Activated CD4-positive, alpha-beta memory T cell treated with anti-CD3 and anti-CD28 coated beads, Interleukin-2, amount 10 ng/mL, durations not matched to agents 7 days and 5 days (primary cell): Measurements from ENCODE around the gene SEC14L5. TPM values are rescaled to one million over a fixed set of nuclear protein-coding genes. Genes with fewer than 3 reads are reported as not detected.
"Not testable (repeated sequence)": the region's sequence is repeated elsewhere in the genome, so short reads cannot be mapped to it uniquely, and the experiment has no call there.

Experiments used
- CTCF ChIA-PET: fragments of 350-600 bp; sonication (Branson Sonifier 250); formaldehyde crosslinking; loops from one replicate; lab custom pipeline; 2021; ENCODE audit warnings: antibody characterized with exemption, inconsistent platforms; lab: Charles Lee
- POLR2A ChIA-PET: fragments of 350-600 bp; sonication (Branson Sonifier 250); formaldehyde crosslinking; loops from one replicate; lab custom pipeline; 2021; ENCODE audit warnings: antibody characterized with exemption; lab: Charles Lee
- DNase-seq: peaks from one replicate; pipeline ENCODE4 v3.0.0-alpha.2; 2020
- H3K27ac Mint-ChIP-seq: one replicate; pipeline ENCODE4 v1.8.0; 2021; ENCODE audit warnings: mild to moderate bottlenecking, mixed read lengths
- H3K27me3 Mint-ChIP-seq: one replicate; pipeline ENCODE4 v1.8.0; 2021; ENCODE audit warnings: mixed read lengths
- H3K36me3 Mint-ChIP-seq: one replicate; pipeline ENCODE4 v1.8.0; 2021; ENCODE audit warnings: low read depth, mixed read lengths
- H3K4me1 Mint-ChIP-seq: one replicate; pipeline ENCODE4 v1.8.0; 2021; ENCODE audit warnings: mixed read lengths
- H3K4me3 Mint-ChIP-seq: one replicate; pipeline ENCODE4 v1.8.0; 2021; ENCODE audit warnings: mild to moderate bottlenecking, mixed read lengths
- H3K9me3 Mint-ChIP-seq: one replicate; pipeline ENCODE4 v1.8.0; 2021; ENCODE audit warnings: mixed read lengths
- total RNA-seq, 2 experiments: library from RNA; stranded (reverse); gene quantifications; one replicate each; pipeline ENCODE4 v1.2.3, GENCODE V29; 2021

Gene SEC14L5
- total RNA-seq, 2 experiments from 2014 or later, result 0.03 TPM; not detected in 1

DNA sequence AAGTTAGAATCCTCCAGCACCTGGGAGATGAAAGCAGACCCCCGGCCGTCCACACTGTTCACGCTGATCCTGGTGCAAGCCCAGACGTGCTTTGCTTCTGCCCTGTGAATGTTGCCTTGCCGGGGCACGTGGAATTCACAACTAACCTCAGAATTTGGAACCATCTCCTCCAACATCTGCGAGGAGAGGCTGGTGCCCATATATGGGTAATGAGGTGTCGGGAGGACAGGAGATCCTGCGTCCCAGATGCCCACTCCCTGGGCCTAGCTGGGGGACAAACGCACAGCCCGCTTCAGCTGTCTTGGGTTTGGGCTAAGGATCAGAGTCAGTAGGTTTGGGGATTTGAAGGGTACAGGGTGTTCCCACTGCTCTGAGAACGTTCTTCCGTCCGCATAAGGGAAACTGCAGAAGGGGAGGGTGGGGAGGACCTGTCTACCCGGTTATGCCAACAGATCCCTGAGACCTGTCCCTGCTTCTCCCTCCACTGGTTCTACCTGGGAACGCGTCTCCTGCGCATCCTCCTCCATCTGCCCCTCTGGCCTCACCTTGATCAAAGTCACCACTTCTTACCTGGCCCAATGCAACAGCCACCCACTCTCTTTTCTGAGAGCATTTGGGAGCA lies 35.3 kb upstream of the SEC14L5 start:
- no peak for DNase-seq
- Mint-ChIP-seq H3K36me3 (no peaks in the 10 kb centered on the region), H3K9me3 (peaks cover 10% of the 10 kb centered on the region), H3K27me3 (peaks cover 1% of the 10 kb centered on the region), H3K4me3 (no peak overlapping the region), H3K4me1 (no peaks in the 10 kb centered on the region), H3K27ac (no peak overlapping the region)
- POLR2A ChIA-PET, result no interaction called here
- CTCF ChIA-PET, result no interaction called here

DNA sequence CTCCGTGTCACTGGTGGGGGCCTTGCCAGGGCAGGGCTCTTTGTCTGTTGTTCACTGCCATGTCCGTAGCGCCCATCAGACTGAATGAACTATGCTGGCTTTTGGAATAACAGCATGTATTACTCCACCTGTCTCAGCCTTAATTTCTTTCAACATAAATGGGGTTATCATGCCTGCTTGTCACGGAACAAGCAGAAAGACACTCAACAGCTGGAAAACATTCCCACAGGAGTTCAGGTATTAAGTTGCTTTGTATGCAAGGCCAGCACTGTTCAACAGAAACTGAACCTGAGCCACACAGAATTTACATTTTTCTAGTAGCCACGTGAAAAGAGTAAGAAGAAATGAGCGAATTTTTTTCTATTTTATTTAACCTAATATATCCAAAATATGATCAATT lies 34.3 kb upstream of the SEC14L5 start:
- Mint-ChIP-seq H3K27me3 (peaks cover 1% of the 10 kb centered on the region), H3K9me3 (peaks cover 10% of the 10 kb centered on the region), H3K4me1 (no peaks in the 10 kb centered on the region), H3K27ac (no peak overlapping the region), H3K36me3 (no peaks in the 10 kb centered on the region), H3K4me3 (no peak overlapping the region)
- DNase-seq, result no peak
- CTCF ChIA-PET, result no interaction called here
- POLR2A ChIA-PET, result no interaction called here

DNA sequence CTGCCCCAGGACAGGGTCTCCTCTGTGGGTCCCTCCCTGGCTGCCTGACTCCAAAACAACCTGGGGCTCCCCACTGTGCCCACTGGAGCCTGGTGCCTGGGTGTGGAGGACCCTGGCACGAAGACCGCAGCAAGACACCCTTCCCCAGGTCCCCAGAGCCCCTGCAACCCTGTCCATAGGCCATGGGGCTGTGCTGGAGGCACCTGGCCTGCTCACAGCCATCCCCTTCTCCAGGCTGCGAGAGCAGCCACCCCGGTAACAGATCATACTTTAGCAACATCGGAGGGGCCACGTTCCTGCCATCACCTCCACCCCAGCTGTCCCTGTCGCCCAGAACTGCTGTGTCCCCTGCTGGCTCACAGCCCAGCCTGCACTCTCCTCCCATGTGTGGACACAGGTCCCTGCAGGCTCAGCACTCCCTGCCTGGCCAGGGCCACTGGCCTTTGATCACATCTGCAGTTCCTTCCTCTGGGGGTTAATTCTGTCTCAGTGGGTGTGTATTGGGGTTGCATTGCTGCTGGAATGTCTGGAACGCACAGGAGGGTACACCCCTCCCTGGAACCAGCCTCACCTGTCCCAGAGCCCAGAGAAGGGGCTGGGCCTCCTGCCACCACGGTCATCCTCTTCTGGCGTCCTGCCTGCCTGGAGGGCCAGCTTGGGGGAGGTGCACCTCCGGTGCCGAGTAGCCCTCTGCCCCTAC lies 33.4 kb upstream of the SEC14L5 start:
- H3K36me3 Mint-ChIP-seq, result no peaks in the 10 kb centered on the region
- ChIA-PET POLR2A (no interaction called here), CTCF (no interaction called here)
- H3K27ac Mint-ChIP-seq, result no peak overlapping the region
- H3K9me3 Mint-ChIP-seq, result peaks cover 10% of the 10 kb centered on the region
- peaks cover 1% of the 10 kb centered on the region for H3K27me3 Mint-ChIP-seq
- no peak overlapping the region for H3K4me3 Mint-ChIP-seq
- DNase-seq, result no peak
- no peaks in the 10 kb centered on the region for H3K4me1 Mint-ChIP-seq

DNA sequence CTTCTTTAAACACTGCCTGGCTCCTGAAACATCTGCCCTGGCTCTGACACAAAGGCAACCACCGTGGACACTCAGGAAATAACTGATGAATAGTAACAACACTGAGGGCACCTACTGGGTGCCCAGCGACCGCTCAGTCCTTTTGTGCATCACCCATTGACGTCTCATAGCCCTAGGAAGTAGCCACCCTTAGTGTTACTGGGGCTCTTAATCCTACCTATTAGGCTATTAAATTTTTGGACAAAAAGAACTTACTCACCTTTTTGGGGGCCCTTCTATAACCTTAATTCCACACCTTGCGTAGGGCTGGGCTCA lies 32.9 kb upstream of the SEC14L5 start:
- H3K4me1 Mint-ChIP-seq, result no peaks in the 10 kb centered on the region
- ChIA-PET CTCF (no interaction called here), POLR2A (no interaction called here)
- H3K36me3 Mint-ChIP-seq, result no peaks in the 10 kb centered on the region
- H3K27ac Mint-ChIP-seq, result no peak overlapping the region
- DNase-seq, result no peak
- H3K4me3 Mint-ChIP-seq, result no peak overlapping the region
- peaks cover 10% of the 10 kb centered on the region for H3K9me3 Mint-ChIP-seq
- H3K27me3 Mint-ChIP-seq, result peaks cover 3% of the 10 kb centered on the region

DNA sequence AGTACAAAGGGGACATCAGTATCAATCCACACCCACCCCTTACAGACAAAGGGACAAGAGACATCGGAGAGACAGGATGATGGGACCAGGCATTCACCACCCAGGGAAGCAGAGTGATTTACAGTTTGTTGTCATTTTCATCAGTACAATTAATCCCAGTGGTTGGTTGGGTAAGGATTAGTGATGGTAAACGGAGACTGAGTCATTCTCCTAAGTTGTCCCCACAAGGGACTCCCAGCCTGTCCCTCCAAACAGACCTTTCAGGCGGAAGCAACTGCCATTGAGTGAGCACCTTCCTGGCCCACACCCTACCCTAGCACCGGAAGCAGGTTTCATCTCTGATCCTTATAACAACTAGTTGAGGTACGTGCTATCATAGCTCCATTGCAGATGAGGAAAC lies 32.3 kb upstream of the SEC14L5 start:
- H3K4me3 Mint-ChIP-seq, result no peak overlapping the region
- peaks cover 3% of the 10 kb centered on the region for H3K27me3 Mint-ChIP-seq
- POLR2A ChIA-PET, result no interaction called here
- peaks cover 10% of the 10 kb centered on the region for H3K9me3 Mint-ChIP-seq
- no peak for DNase-seq
- no peaks in the 10 kb centered on the region for H3K4me1 Mint-ChIP-seq
- CTCF ChIA-PET, result no interaction called here
- no peaks in the 10 kb centered on the region for H3K36me3 Mint-ChIP-seq
- no peak overlapping the region for H3K27ac Mint-ChIP-seq

DNA sequence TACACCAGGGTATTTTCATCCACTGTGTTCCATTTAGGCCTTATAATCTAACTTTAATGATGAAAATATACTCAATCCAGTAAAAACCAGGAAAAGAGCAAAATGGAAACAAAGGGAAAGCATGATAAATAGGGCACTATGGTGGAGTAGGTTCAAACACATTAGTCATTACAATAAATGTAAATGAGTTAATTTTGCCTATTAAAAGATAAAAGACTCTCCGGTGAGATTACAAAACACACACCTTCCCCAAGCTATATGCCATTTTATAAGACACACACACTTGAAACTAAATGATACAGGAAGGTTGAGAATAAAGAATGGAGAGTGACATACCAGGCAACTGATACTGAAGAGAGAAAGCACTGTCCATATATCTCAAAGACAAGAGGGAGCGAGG lies 31.2 kb upstream of the SEC14L5 start:
- Mint-ChIP-seq H3K4me3 (no peak overlapping the region), H3K4me1 (no peaks in the 10 kb centered on the region), H3K9me3 (peaks cover 10% of the 10 kb centered on the region), H3K27me3 (peaks cover 3% of the 10 kb centered on the region), H3K36me3 (no peaks in the 10 kb centered on the region), H3K27ac (no peak overlapping the region)
- ChIA-PET POLR2A (interaction anchor here (0.6 kb wide), 1 partner anchor 285 kb away, joined by 3 read pairs; no protein-coding TSS in a partner anchor), CTCF (interaction anchor here (0.6 kb wide), 1 partner anchor 654 kb away, joined by 3 read pairs; the partner anchor contains the start of gene TFAP4)
- DNase-seq, result no peak

DNA sequence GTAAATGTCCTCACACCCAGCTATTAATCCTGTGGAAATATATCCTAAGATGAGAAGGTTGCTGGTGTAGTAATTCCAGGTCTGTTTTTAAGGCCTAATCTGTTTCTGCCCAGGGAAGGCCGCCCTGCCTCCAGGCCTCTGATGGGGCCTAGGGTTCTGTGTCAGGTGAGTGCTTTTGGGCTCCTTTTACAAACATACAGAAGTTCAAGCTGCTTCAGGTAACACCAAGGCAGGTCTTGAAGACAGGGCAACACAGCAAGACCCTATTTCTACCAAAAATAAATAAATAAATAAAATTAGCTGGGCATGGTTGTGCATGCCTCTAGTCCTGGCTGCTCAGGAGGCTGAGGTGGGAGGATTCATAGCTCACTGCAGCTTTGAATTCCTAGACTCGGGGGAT lies 30.5 kb upstream of the SEC14L5 start:
- DNase-seq, result no peak
- H3K27me3 Mint-ChIP-seq, result peaks cover 5% of the 10 kb centered on the region

DNA sequence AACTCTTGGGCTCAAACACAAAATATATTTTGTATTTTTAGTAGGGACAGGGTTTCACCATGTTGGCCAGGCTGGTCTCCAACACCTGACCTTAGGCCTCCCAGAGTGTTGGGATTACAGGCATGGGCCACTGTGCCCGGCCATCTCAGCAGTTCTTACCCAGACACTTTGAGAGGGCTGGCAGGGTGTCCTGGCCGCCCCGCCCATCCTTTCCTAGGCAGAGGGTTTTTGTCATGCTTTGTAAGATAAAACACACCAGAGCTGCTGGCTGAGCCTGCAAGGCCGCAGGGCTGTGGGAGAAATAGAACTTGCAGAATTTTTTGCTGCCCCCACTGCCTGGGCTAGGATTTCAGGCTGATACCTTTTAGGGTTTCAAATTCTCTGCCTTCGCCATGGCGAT lies 29.9 kb upstream of the SEC14L5 start:
- H3K27me3 Mint-ChIP-seq, result peaks cover 5% of the 10 kb centered on the region

More for the DNA sequence above, 30.5 kb upstream of the SEC14L5 start:
- ChIA-PET POLR2A (no interaction called here), CTCF (no interaction called here)
- no peak overlapping the region for H3K27ac Mint-ChIP-seq
- peaks cover 10% of the 10 kb centered on the region for H3K9me3 Mint-ChIP-seq
- H3K4me3 Mint-ChIP-seq, result no peak overlapping the region
- H3K36me3 Mint-ChIP-seq, result no peaks in the 10 kb centered on the region
- no peaks in the 10 kb centered on the region for H3K4me1 Mint-ChIP-seq

DNA sequence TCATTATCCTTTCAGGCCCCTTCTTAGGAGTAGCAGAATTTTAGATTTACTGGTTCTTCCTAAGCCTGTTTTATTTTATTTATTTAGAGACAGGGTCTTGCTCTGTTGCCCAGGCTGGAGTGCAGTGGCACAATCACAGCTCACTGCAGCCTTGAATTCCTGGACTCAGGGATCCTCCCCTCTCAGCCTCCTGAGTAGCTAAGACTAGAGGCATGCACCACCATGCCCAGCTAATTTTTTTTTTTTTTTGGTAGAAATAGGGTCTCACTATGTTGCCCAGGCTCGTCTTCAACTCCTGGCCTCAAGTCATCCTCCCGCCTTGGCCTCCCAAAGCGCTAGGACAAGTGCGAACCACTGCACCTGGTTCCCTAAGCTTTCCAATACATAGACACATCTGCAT lies 28.5 kb upstream of the SEC14L5 start:
- DNase-seq, H3K27ac Mint-ChIP-seq, H3K27me3 Mint-ChIP-seq, CTCF ChIA-PET, H3K4me3 Mint-ChIP-seq, H3K36me3 Mint-ChIP-seq, POLR2A ChIA-PET, H3K4me1 Mint-ChIP-seq: not testable (repeated sequence)
- H3K9me3 Mint-ChIP-seq, result peaks cover 10% of the 10 kb centered on the region

More for the DNA sequence above, 29.9 kb upstream of the SEC14L5 start:
- ChIA-PET POLR2A (no interaction called here), CTCF (interaction anchor here (0.6 kb wide), 1 partner anchor 298 kb away, joined by 3 read pairs; no protein-coding TSS in a partner anchor)
- Mint-ChIP-seq H3K27ac (no peak overlapping the region), H3K9me3 (peaks cover 10% of the 10 kb centered on the region), H3K4me1 (no peaks in the 10 kb centered on the region), H3K4me3 (no peak overlapping the region), H3K36me3 (no peaks in the 10 kb centered on the region)
- DNase-seq, result no peak

DNA sequence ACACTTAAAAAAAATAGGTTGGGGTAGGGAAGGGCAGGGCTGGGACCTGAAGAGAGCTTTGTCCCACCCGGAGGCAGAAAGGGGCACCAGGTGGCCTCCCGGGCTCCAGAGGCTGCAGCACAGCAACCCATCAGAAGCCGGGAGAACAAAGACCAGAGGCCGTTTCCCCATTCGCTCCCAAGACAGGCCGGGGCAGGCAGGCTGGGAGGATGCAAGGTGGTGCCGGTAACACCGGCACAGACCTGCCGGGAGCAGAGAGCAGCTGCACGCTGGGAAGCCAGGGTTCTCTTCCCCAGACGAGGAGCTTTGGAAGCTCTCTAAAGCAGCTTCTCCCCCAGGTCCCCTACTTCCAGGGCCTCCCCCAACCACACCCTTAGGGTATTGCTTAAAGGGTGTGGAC lies 26.7 kb upstream of the SEC14L5 start:
- H3K9me3 Mint-ChIP-seq, result peaks cover 7% of the 10 kb centered on the region
- H3K27me3 Mint-ChIP-seq, result peaks cover 15% of the 10 kb centered on the region
- no peak overlapping the region for H3K4me3 Mint-ChIP-seq
- no peak overlapping the region for H3K27ac Mint-ChIP-seq
- H3K36me3 Mint-ChIP-seq, result no peaks in the 10 kb centered on the region
- CTCF ChIA-PET, result interaction anchor here (0.6 kb wide), 1 partner anchor 24 kb away, joined by 4 read pairs; no protein-coding TSS in a partner anchor
- H3K4me1 Mint-ChIP-seq, result no peaks in the 10 kb centered on the region
- POLR2A ChIA-PET, result no interaction called here
- no peak for DNase-seq

DNA sequence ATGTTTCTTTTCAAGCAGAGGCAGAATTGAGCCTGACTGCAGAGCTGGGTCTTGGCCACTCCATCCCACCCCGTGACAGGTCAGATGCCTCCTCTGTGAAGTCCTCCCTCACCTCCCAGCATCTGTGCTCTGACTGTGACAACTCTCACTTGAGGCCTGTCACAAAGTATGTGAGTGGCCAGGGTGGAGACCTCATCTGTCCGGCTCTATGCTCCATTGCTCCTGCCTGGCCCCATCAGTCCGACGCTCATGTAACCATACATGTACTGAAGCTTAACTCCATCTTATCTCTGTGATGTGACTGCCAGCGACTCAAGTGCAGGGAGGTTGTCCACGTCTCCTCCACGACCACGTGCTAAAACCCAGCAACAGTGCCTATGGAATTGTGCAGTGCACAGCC lies 24.7 kb upstream of the SEC14L5 start:
- no peak overlapping the region for H3K4me3 Mint-ChIP-seq
- no peak for DNase-seq
- peaks cover 31% of the 10 kb centered on the region for H3K27me3 Mint-ChIP-seq
- CTCF ChIA-PET, result no interaction called here
- POLR2A ChIA-PET, result no interaction called here
- peaks cover 6% of the 10 kb centered on the region for H3K4me1 Mint-ChIP-seq
- H3K27ac Mint-ChIP-seq, result no peak overlapping the region
- H3K9me3 Mint-ChIP-seq, result no peaks in the 10 kb centered on the region
- no peaks in the 10 kb centered on the region for H3K36me3 Mint-ChIP-seq

DNA sequence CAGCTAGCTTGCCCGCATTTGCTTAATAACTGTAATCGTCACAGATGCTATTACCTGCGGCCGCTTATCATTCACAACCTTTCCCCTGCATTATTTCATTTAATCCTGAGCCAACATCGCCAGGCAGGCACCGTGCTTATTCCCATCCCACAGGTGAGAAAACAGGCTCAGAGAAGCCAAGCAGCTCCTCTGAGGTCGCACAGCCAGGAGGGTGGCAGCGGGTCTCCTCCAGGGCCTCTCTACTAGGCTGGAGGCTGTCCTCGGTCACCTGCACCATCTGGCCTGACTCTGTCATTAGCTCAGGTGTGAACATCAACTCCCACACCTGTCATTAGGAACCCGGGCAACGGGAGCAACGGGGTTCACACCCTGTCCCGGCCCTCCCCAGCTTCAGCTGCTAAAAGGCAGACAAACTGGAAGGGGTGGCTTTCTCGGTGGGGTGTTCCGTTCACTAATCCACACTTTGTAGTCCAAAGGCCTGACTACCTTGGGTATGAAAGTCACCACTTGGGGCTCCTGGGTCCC lies 24.2 kb upstream of the SEC14L5 start:
- H3K4me3 Mint-ChIP-seq, result no peak overlapping the region
- H3K27ac Mint-ChIP-seq, result no peak overlapping the region
- ChIA-PET CTCF (no interaction called here), POLR2A (no interaction called here)
- no peaks in the 10 kb centered on the region for H3K36me3 Mint-ChIP-seq
- DNase-seq, result no peak
- H3K9me3 Mint-ChIP-seq, result no peaks in the 10 kb centered on the region
- H3K27me3 Mint-ChIP-seq, result peaks cover 31% of the 10 kb centered on the region
- peaks cover 6% of the 10 kb centered on the region for H3K4me1 Mint-ChIP-seq

DNA sequence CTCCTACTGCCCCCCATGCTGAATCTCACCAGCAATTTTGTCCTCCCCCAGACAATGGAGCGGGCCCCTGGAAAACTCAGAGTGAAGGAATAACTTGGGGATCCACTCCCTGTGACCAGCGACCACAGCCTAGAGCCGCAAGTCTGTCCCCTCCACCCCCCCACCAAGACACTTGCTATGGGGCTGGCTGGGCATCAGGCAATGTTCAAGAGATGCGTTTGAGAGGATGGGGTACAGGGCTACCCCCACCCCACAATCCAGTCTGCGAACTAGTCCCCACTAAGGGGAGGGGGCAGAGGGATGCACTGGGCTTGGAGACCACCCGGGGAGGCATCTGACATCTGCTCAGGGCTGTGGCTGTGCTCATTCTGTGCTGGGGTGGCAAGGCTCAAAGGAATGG lies 23.5 kb upstream of the SEC14L5 start:
- peaks cover 31% of the 10 kb centered on the region for H3K27me3 Mint-ChIP-seq
- no peak for DNase-seq
- peaks cover 6% of the 10 kb centered on the region for H3K4me1 Mint-ChIP-seq
- ChIA-PET POLR2A (no interaction called here), CTCF (no interaction called here)
- H3K27ac Mint-ChIP-seq, result no peak overlapping the region
- no peaks in the 10 kb centered on the region for H3K36me3 Mint-ChIP-seq
- no peak overlapping the region for H3K4me3 Mint-ChIP-seq
- H3K9me3 Mint-ChIP-seq, result no peaks in the 10 kb centered on the region
